GM18951 (cell line): ENCODE results near the gene CRLF1.

Source experiments
- POLR2A ChIP-seq: IDR thresholded peaks from 4 replicates; pipeline ENCODE4 v1.6.1; 2011; ENCODE audit warnings: mild to moderate bottlenecking; ENCODE audit not compliant: insufficient read length, insufficient read depth; ENCODE audit errors: extremely low read depth
- in situ Hi-C: fragments of 300-500 bp; cut with MboI; formaldehyde crosslinking; loops from one replicate; pipeline ENCODE4 v1.12.0; 2022; ENCODE audit warnings: low sequenced_read_pairs, mixed read lengths, inconsistent platforms; ENCODE audit not compliant: unreplicated experiment

CRLF1 gene

GRCh38 chr19:18558604-18559003 lies 48.0 kb downstream of the CRLF1 start:
- in situ Hi-C loops, result no loop called here
- TF ChIP-seq POLR2A, result no peak

- TF ChIP-seq POLR2A, result no peak
- in situ Hi-C loops, result no loop called here
These were observed 48.4 kb downstream of the CRLF1 start for GRCh38 chr19:18558202-18558555.

- in situ Hi-C loops, result no loop called here
- TF ChIP-seq POLR2A, result peak; percentile 81
These were observed 49.0 kb downstream of the CRLF1 start, which contains the start of gene KXD1 for GRCh38 chr19:18557411-18558201. Gene KXD1 (plus strand): TSS chr19:18557870. CDS start chr19:18562057, 4,187 bp downstream.

GRCh38 chr19:18551631-18552030 lies 55.0 kb downstream of the CRLF1 start:
- TF ChIP-seq POLR2A, result no peak
- in situ Hi-C loops, result no loop called here

GRCh38 chr19:18543814-18544475 lies 62.7 kb downstream of the CRLF1 start:
- no peak for TF ChIP-seq POLR2A

More at GRCh38 chr19:18543814-18544475, 62.7 kb downstream of the CRLF1 start:
- in situ Hi-C loops, result no loop called here
